HG03558 (cell line): Measurements from ENCODE around the gene GSTT2.
"Not testable (repeated sequence)": the region's sequence is repeated elsewhere in the genome, so short reads cannot be mapped to it uniquely, and the experiment has no call there.

Experiments used
- ATAC-seq: cut with Tn5 transposase; IDR thresholded peaks from one replicate; pipeline ENCODE4 v1.9.1; 2021; ENCODE audit warnings: moderate number of reproducible peaks; ENCODE audit not compliant: unreplicated experiment; ENCODE audit errors: extremely low read depth

Gene GSTT2

DNA sequence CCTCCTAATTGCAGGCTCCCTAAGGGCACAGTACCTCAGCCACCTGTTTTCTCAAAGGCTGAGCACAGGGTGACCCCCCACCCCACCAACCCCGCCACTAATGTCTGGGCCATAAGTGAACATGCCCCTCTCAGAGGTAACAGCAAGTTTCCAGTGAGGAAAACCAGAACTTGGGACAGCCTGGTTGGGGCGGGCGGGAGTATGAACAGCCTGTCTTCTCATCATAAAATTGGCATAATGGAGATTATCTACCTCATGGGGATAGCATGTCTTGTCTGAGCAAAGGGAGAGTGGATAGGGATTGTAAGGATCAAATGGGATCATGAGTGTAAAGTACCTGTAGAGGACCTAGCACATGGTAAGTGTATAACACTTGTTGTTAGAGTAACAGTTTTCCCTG, 8.0 kb upstream of the GSTT2 start:
- not testable (repeated sequence) for ATAC-seq

DNA sequence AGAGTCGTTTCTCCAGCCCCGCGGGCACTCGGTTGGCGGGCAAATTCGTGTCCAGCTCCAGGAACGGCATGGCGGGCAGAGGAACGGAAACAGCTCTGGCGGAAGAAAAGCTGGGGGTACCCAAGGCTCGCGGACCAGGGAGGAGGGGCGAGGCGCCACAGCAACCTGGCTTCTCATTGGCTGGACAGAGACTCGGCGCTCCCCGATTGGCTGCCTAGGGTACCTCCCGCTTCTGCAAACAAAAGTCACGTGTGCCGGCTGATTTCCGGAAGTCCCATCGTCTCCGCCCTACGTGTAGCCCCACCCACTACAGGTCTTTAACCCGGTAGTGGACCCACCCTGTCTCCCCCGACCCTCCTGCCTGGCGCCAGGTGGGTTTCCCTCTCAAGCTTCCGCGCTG, 5.6 kb upstream of the GSTT2 start, which contains the start of gene DDT:
TSS of gene DDT (minus strand) at position 97 of the 400 bp plus-strand sequence. CDS start at position 70, 27 bp downstream.
- ATAC-seq = peak; percentile 88

GRCh38 chr22:23974836-23975352, 5.0 kb upstream of the GSTT2 start:
- peak; percentile 9 for ATAC-seq

DNA sequence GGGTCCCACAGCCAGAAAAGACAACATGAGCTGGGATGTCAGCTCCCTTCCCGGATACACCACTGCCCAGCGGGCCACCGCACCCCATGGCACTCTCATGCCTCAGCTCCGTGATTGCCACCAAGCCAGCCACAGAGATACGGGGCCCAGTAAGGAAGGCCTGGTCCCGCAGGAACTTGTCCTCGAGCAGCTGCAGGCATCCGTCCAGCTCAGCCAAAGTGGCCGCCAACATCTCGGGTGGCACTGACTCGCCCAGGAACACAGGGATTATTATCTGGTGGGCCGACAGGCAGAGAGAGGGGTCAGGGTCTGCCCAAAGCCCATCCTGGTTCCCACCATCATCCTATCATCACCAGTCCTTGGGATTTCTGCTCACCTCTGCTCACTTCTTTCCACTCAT, 2.6 kb upstream of the GSTT2 start:
- ATAC-seq = not testable (repeated sequence)

DNA sequence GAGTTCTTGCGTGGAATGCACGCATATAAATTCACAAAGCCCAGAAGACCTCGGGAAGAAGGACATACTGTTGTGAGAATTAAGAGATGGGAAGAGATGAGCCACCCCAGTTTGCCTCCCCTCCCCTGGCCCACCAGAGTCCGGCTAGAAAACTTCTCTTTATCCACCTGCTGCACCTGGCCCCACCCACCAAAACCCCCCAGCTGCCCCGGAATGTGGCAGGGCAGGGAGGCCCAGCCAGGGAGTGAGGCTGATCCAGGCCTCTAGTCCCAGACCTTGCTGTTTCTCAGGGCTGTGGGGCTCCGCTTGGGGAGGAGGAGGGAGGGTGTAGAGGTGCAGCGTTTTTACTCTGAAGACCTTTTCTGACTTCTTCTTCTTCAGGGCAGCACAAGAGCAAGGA, 633 bp downstream of the GSTT2 start:
- ATAC-seq = not testable (repeated sequence)

- no peak for ATAC-seq
Observed at GRCh38 chr22:23984430-23984829, 4.5 kb downstream of the GSTT2 start.

DNA sequence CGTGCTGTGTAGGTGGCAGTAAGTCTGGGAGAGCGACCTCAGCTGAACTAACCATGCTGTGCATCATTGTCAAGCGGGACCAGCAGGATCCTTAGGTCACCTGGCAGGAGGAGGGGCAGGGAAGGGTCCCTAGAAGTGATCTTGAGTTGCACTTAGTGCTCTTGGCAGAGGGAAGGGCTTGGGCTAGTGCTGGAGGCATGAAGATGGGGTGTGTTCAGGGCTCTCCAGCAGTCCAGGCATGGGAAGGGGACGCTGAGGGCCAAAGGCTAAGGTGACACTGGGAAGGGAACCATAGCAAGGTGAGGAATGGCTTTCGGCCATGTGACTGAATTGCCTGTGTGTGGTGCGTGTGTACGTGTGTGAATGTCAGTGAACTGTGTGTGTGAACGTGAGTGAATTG, 6.2 kb downstream of the GSTT2 start:
- not testable (repeated sequence) for ATAC-seq

DNA sequence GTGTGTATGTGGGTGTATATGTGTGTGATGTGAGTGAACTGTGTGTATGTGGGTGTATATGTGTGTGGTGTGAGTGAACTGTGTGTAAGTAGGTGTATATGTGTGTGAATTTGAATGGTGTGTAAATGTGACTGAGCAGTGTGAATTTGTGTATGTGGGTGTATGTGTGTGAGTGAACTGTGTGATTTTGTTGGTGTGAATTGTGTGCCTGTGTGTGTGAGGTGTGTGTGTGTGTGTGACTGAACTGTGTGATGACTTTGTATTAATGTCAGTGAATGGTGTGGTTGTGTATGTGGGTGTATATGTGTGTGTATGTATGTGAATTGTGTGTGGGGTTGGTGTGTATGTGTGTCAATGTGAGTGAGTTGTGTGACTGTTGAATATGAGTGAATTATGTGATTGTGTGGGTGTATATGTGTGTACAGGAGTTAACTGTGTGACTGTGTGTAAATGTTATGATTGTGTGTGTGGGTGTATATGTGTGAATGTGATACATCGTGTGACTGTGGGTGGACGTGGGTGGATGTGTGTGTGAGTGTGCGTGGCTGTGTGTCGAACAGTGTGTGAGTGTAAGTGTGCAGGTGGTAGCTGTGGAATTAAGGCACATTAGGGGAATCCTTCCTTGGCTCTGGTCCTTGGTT, 6.7 kb downstream of the GSTT2 start:
- not testable (repeated sequence) for ATAC-seq

DNA sequence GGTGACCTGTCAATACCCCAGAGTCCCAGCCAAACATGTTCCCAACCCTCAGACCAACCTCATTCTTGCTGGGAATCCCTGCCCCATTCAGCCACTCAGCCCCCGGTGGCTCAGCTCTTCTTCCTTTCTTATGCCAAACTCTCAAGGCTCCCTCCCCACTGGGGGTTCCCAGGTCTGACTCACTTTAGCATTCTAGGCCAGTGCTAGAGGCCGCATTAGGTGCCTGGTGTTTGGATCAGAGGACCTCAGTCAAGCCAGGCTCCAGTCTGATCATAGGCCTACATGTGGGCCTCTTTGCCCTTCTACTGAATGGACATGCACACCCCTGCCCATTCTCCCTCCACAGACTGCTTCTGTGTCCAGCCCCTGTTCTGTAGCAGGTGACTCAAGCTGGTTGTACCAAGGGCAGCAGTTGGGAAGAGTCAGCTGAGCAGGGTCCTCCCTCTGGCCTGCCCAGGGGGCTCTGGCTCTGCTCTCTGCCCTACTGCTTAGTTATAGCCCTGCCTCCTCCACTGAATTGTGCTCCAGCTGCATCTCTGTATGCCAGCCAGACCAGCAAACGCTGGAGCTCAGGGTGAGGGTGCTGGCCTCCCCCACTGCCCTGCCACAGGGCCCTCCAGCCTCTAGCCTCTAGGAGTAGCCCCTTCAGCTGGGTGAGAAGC, 9.8 kb downstream of the GSTT2 start:
- not testable (repeated sequence) for ATAC-seq

DNA sequence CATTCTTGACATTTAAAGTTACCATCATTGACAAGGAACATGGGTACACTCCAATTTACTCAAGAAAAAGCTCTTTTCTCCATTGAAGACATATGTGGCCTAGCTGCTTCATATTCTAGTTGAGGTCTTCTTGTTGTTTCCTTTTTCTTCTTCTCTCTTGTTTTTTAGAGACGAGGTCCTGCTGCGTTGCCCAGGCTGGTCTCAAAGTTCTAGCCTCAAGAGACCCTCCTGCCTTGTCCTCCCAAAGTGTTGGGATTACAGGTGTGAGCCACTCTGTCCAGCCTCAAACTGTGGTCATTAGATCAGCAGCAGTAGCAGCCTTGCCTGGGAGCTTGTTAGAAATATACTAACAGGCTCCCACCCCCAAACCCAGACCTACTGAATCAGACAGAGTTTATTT, 13.1 kb downstream of the GSTT2 start:
- not testable (repeated sequence) for ATAC-seq

DNA sequence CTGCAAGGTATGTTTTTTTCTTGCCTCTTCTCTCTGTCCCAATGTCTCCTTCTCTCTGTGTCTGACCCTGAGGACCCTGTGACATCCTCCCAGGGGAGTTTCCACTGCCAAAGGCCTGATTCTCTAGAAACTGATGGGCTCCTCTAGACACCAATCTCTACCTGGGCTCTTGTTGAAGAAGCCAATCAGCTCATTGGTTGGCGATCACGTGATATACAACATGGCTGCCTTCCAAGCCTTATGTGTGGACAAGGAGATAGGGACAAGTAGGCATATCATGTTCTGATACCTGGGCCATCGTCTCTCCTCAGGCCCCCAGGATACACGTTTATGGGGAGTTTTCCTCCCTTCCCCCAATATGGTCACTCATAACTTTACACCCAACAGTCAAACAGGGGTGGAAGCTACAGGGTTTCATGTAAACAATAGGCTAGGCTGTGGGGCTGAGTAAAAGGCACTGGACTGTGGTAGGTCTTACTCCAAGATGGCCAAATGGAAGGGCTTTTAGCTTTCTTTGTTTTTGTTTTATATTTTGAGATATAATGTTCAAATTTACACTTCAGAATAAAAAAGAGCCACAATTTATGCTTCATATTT, 13.7 kb downstream of the GSTT2 start:
- ATAC-seq = not testable (repeated sequence)

DNA sequence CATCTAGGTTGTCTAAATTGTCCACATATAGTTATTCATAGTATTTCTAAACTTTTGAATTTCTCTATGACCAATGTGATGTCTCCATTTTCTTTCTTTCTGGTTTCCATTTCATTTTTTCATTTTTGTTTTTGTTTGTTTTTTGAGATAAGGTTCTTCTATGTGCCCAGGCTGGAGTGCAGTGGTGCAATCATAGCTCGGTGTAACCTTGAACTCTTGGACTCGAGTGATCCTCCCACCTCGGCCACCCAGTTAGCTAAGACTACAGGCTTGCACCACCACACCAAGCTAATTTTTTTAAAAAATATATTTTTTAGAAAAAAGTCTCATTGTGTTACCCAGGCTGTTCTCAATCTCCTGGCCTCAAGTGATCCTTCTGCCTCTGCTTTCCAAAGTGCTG, 17.2 kb downstream of the GSTT2 start:
- ATAC-seq = no peak

DNA sequence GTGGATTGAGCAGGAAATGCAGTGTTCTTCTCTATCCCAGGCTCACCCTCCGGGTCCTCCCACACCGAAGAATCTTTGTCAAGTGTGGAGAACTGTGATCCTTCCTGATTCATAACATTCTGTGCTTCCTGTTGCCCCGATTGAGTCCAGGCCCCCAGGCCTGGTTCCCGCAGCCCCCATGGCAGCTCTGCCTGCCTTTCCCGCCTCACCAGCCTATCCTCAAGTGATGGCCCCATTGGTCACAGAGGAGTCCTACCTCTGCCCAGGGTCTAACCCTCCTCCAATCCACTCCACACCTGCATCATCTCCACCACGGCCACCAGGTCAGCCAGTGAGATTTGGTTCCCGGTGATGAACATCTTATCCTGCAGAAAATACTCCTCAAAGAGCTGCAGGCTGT, 19.8 kb downstream of the GSTT2 start:
- ATAC-seq = not testable (repeated sequence)

DNA sequence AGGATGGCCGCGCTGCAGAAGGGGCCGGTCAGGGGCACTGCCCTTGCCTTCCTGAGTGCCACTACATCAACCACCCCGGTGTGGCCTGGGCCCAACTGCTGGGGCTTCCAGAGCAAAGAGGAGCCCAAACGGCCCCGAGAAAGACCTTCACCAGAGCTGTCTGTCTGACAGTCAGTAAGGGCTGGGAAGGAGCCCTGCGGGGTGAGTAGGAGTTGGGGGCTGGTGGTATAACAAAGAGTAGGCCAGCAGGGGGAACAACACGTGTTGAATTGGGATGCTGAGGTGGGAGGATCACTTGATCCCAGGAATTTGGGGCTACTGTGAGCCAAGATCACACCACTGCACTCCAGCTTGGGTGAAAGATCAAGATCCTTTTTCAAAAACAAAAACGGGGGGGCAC, 21.4 kb downstream of the GSTT2 start:
- ATAC-seq = no peak

- no peak for ATAC-seq
Observed at GRCh38 chr22:24002272-24002671, 22.3 kb downstream of the GSTT2 start.

- no peak for ATAC-seq
Observed at GRCh38 chr22:24002851-24003250, 22.9 kb downstream of the GSTT2 start.

- ATAC-seq = no peak
Observed at GRCh38 chr22:24003887-24004286, 24.0 kb downstream of the GSTT2 start.

- no peak for ATAC-seq
Observed at GRCh38 chr22:24005201-24005600, 25.3 kb downstream of the GSTT2 start, which contains the start of gene GSTT4. TSS of gene GSTT4 (minus strand) at chr22:24005453. CDS start at chr22:24005356, 97 bp downstream.

DNA sequence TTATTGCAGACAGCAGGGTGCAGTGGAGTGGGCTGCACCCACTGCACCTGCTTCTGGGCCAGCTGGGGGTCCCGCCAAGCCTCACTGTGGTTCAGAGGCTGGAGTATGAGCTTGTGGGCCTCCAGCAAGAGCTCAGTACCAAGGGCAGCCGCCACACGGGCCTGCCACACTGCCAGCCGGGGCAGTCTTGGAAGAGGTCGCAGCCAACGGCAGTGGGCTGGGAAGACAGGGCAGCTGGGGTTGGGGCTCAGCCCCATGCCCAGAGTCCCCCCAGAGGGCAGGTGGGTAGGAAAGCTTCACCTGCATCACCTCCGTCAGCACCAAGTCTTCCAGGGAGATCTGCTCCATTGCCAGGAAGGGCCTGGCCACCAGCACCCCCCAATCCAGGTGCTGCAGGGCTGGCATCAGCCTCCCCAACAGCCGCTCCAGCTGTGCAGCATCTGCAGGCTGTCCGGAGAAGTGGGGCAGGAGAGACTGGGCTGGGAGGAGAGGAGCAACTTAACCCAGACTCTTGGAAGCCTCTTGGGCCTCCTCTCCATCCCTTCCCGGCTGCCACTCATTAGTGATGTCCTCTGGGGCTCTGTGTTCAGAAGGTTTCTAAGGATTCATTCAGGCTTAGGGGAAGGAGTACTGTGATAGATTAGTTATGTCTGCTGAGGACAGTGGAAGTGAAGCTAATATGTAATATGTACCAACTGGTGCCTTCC, 26.4 kb downstream of the GSTT2 start:
- ATAC-seq = no peak

GRCh38 chr22:24006914-24007214, 26.9 kb downstream of the GSTT2 start:
- ATAC-seq = no peak
